Measurements from ENCODE around the gene ATP5IF1. TPM values are rescaled to one million over a fixed set of nuclear protein-coding genes. Genes with fewer than 3 reads are reported as not detected.

Gene ATP5IF1
- total and polyA plus RNA-seq, 2 donors (not counting 1 experiment from before 2014, with no cell fraction given): 146 to 269 TPM

- no peak overlapping the region for H3K4me3 ChIP-seq (replicated peaks in 1 of 4; ENCODE audit: control extremely low read depth in 1 of 4, insufficient read depth in 1 of 4, low read depth in 3 of 4, low read length in 4 of 4)
- no peak overlapping the region for H3K4me2 ChIP-seq (ENCODE audit: extremely low read depth, insufficient read depth, low read length)
- TF ChIP-seq EZH2 (IDR thresholded peaks at IDR 0.05; ENCODE audit: low read length, missing control alignments) (no peak), CTCF (conservative IDR thresholded peaks at IDR 0.05 in 1 of 2, IDR thresholded peaks at IDR 0.05 in 1 of 2; ENCODE audit: low read depth in 1 of 2, low read length in 2 of 2) (no peak)
- H4K20me1 ChIP-seq (ENCODE audit: control insufficient read depth, extremely low read depth, insufficient read depth, low read length): peaks cover 13% of the 10 kb centered on the region
- H3K36me3 ChIP-seq (ENCODE audit: control insufficient read depth, insufficient read depth, low read length): no peaks in the 10 kb centered on the region
- no peak for DNase-seq (ENCODE audit: low read depth in 2 of 2)
- peaks cover 77% of the 10 kb centered on the region for H3K79me2 ChIP-seq (ENCODE audit: control insufficient read depth, insufficient read depth, low read length)
- no peak overlapping the region for H3K27ac ChIP-seq (ENCODE audit: insufficient read depth, low read length)
- no peak overlapping the region for H2AFZ ChIP-seq (ENCODE audit: low read length)
- no peaks in the 10 kb centered on the region for H3K27me3 ChIP-seq (ENCODE audit: control insufficient read depth, insufficient read depth, low read length)
- H3K9me3 ChIP-seq (ENCODE audit: control insufficient read depth, insufficient read depth, low read depth, low read length): no peaks in the 10 kb centered on the region
- H3K9ac ChIP-seq (ENCODE audit: insufficient read depth, low read length): no peak overlapping the region
- peaks cover 4% of the 10 kb centered on the region for H3K4me1 ChIP-seq (ENCODE audit: control insufficient read depth, extremely low read depth, insufficient read depth, low read length)
Measured at GRCh38 chr1:28265577-28265976, 29.7 kb downstream of the ATP5IF1 start.

- no peak overlapping the region for H2AFZ ChIP-seq (ENCODE audit: low read length)
- peak overlapping the region in 2 of 4 experiments; percentile 1 to 6 for H3K4me3 ChIP-seq (replicated peaks in 1 of 4; ENCODE audit: control extremely low read depth in 1 of 4, insufficient read depth in 1 of 4, low read depth in 3 of 4, low read length in 4 of 4)
- H3K79me2 ChIP-seq (ENCODE audit: control insufficient read depth, insufficient read depth, low read length): peaks cover 68% of the 10 kb centered on the region
- no peak for DNase-seq (ENCODE audit: low read depth in 2 of 2)
- H3K9ac ChIP-seq (ENCODE audit: insufficient read depth, low read length): no peak overlapping the region
- peaks cover 5% of the 10 kb centered on the region for H4K20me1 ChIP-seq (ENCODE audit: control insufficient read depth, extremely low read depth, insufficient read depth, low read length)
- peaks cover 3% of the 10 kb centered on the region for H3K36me3 ChIP-seq (ENCODE audit: control insufficient read depth, insufficient read depth, low read length)
- H3K27me3 ChIP-seq (ENCODE audit: control insufficient read depth, insufficient read depth, low read length): no peaks in the 10 kb centered on the region
- H3K9me3 ChIP-seq (ENCODE audit: control insufficient read depth, insufficient read depth, low read depth, low read length): no peaks in the 10 kb centered on the region
- TF ChIP-seq CTCF (conservative IDR thresholded peaks at IDR 0.05 in 1 of 2, IDR thresholded peaks at IDR 0.05 in 1 of 2; ENCODE audit: low read depth in 1 of 2, low read length in 2 of 2) (no peak), EZH2 (IDR thresholded peaks at IDR 0.05; ENCODE audit: low read length, missing control alignments) (no peak)
- no peak overlapping the region for H3K4me2 ChIP-seq (ENCODE audit: extremely low read depth, insufficient read depth, low read length)
- H3K27ac ChIP-seq (ENCODE audit: insufficient read depth, low read length): no peak overlapping the region
- peaks cover 2% of the 10 kb centered on the region for H3K4me1 ChIP-seq (ENCODE audit: control insufficient read depth, extremely low read depth, insufficient read depth, low read length)
Measured at GRCh38 chr1:28266920-28267322, 31.0 kb downstream of the ATP5IF1 start.

GRCh38 chr1:28267633-28268032, 31.7 kb downstream of the ATP5IF1 start:
- Histone ChIP-seq H3K79me2 (ENCODE audit: control insufficient read depth, insufficient read depth, low read length) (peaks cover 63% of the 10 kb centered on the region), H3K9me3 (ENCODE audit: control insufficient read depth, insufficient read depth, low read depth, low read length) (no peaks in the 10 kb centered on the region), H3K4me3 (replicated peaks in 1 of 4; ENCODE audit: control extremely low read depth in 1 of 4, insufficient read depth in 1 of 4, low read depth in 3 of 4, low read length in 4 of 4) (peak overlapping the region in 1 of 4 experiments; percentile 11), H3K4me2 (ENCODE audit: extremely low read depth, insufficient read depth, low read length) (no peak overlapping the region), H3K9ac (ENCODE audit: insufficient read depth, low read length) (no peak overlapping the region), H3K4me1 (ENCODE audit: control insufficient read depth, extremely low read depth, insufficient read depth, low read length) (peaks cover 2% of the 10 kb centered on the region), H3K27ac (ENCODE audit: insufficient read depth, low read length) (no peak overlapping the region), H4K20me1 (ENCODE audit: control insufficient read depth, extremely low read depth, insufficient read depth, low read length) (peaks cover 5% of the 10 kb centered on the region), H2AFZ (ENCODE audit: low read length) (no peak overlapping the region), H3K27me3 (ENCODE audit: control insufficient read depth, insufficient read depth, low read length) (no peaks in the 10 kb centered on the region), H3K36me3 (ENCODE audit: control insufficient read depth, insufficient read depth, low read length) (peaks cover 8% of the 10 kb centered on the region)
- no peak for DNase-seq (ENCODE audit: low read depth in 2 of 2)
- TF ChIP-seq EZH2 (IDR thresholded peaks at IDR 0.05; ENCODE audit: low read length, missing control alignments): no peak
- TF ChIP-seq CTCF (conservative IDR thresholded peaks at IDR 0.05 in 1 of 2, IDR thresholded peaks at IDR 0.05 in 1 of 2; ENCODE audit: low read depth in 1 of 2, low read length in 2 of 2): no peak

All from fibroblast of lung (primary cell).